Adrenal gland (tissue), 12 donors: Measurements from ENCODE around the gene RNF144B. TPM values are rescaled to one million over a fixed set of nuclear protein-coding genes. Genes with fewer than 3 reads are reported as not detected.

Experiments
- DNase-seq, 7 donors: peaks; one replicate each; pipeline ENCODE4 v3.0.0-alpha.2; 2019 to 2020
- H3K27ac ChIP-seq, 5 donors: fragments of 200-600 bp; sonication (generic) in 4 of 5; 1 replicate in 3 of 5; 2 replicates in 2 of 5; pipeline versions ENCODE4 v1.5.1 to v1.8.0; 2016 to 2020; ENCODE audit warnings: mild to moderate bottlenecking in 1 of 5
- H3K27me3 ChIP-seq: fragments of 200-600 bp; 2 replicates; pipeline ENCODE4 v1.8.0; 2021
- H3K36me3 ChIP-seq, 2 donors: fragments of 200-600 bp; replicated peaks in 1 of 2; 1 replicate in 1 of 2; 2 replicates in 1 of 2; pipeline versions ENCODE4 v1.5.1 to v1.8.0; 2018 to 2022
- H3K4me1 ChIP-seq, 2 donors: fragments of 200-600 bp; replicated peaks in 1 of 2; 1 replicate in 1 of 2; 2 replicates in 1 of 2; pipeline versions ENCODE4 v1.5.1 to v1.8.0; 2018 to 2021
- H3K4me3 ChIP-seq, 4 donors: fragments of 200-600 bp; sonication (generic) in 3 of 4; one replicate each; pipeline ENCODE4 v1.5.1; 2016 to 2018
- H3K9me3 ChIP-seq, 3 donors: fragments of 200-600 bp; sonication (generic) in 1 of 3; replicated peaks in 1 of 3; 1 replicate in 2 of 3; 2 replicates in 1 of 3; pipeline versions ENCODE4 v1.5.1 to v1.8.0; 2016 to 2021
- CTCF ChIP-seq, 6 experiments: fragments of 450-650 bp in 4 of 6; fragments of 200-600 bp in 2 of 6; sonication (generic) in 1 of 6; IDR thresholded peaks; 1 replicate in 5 of 6; 2 replicates in 1 of 6; pipeline versions ENCODE4 v1.5.1 to v1.8.0; 2016 to 2021; ENCODE audit warnings: antibody characterized with exemption in 6 of 6, mild to moderate bottlenecking in 2 of 6, moderate library complexity in 1 of 6
- POLR2A ChIP-seq, 2 donors: fragments of 450-650 bp; IDR thresholded peaks; one replicate each; pipeline ENCODE4 v1.6.1; 2017; ENCODE audit warnings: antibody characterized with exemption in 2 of 2, mild to moderate bottlenecking in 2 of 2, moderate library complexity in 1 of 2
- WGBS, 4 donors: extraction: QIAGEN DNeasy Blood & Tissue Kit in 2 of 4; methylation state at CpG; one replicate each; pipeline versions ENCODE4 v1.1.5 to v1.1.7; 2013 to 2017; 5-methylcytosine and 5-hydroxymethylcytosine counted together
- intact Hi-C, 2 donors: fragments of 100-400 bp; cut with DNase I; formaldehyde crosslinking; loops; one replicate each; pipeline versions ENCODE4 v1.14.1 to v1.15.0; 2022 to 2023
- polyA plus RNA-seq, 3 donors: library from polyadenylated mRNA; stranded (reverse); fragments of 200-250 nt in 2 of 3; fragments of 350-450 nt in 1 of 3; fragmentation: Illumina TruSeq in 1 of 3; extraction: RNeasy Lipid Tissue Mini Kit (QIAGEN cat#74804) in 1 of 3; gene quantifications; one replicate each; pipeline ENCODE4 v1.2.3, GENCODE V29; 2013 to 2014
- total RNA-seq, 9 donors: library from RNA; depleted of rRNA in 4 of 9; stranded (reverse); fragments of >200 nt in 4 of 9; fragments of 120-200 nt in 1 of 9; fragmentation: NEBNext Ultra II Directional in 1 of 9; extraction: Animal tissue kit (Norgen Biotek cat#: 25700) in 1 of 9; gene quantifications; one replicate each; pipeline versions ENCODE4 v1.1.0 to v1.2.4, GENCODE V29; 2013 to 2023
- donor health status: healthy with polysubstance abuse.
- donor health status: Bipolar disorder and iron deficiency.
- donor health status: DM: yes; HTN: yes; CAD: no.
- donor health status: DM: no; HTN: no; CAD: no.
- donor health status: DM: no; HTN: no; CAD: no.
- donor health status: DM: yes; HTN: yes; CAD: no.

The RNF144B gene
- total and polyA plus RNA-seq, 12 donors = 1.9 to 11.0 (median 7.4) TPM

- TF ChIP-seq POLR2A (IDR thresholded peaks at IDR 0.05) (no peak), CTCF (IDR thresholded peaks at IDR 0.05) (no peak)
- Histone ChIP-seq H3K27me3 (no peaks in the 10 kb centered on the region), H3K4me3 (no peak overlapping the region), H3K4me1 (no peaks in the 10 kb centered on the region), H3K9me3 (no peaks in the 10 kb centered on the region), H3K27ac (no peak overlapping the region), H3K36me3 (no peaks in the 10 kb centered on the region)
- intact Hi-C loops = no loop called here
- DNase-seq = no peak
- 79 to 84% (median 82%) methylated on average over 7 of the region's 7 CpGs for WGBS, 4 donors
These were observed 127.0 kb downstream of the RNF144B start for GRCh38 chr6:18514180-18514579.

DNA sequence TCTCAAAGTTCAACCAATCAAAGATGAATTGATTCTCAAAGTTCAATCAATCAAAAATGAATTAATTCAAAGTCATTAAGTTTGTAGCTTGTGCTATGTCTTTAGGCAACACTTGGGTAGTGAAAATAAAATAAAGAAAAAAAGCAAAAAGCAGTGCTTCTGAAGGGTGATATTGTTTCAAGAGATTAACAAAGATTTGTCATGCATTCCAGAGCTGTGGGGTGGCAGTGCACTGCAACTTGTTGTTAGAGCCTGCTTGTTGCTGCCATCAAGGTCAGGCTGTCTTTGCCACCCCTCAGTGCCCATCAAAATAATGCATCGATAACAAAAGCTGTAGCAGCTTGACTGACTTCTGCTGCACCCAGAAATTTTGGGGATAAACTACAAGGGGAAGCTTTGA, 128.6 kb downstream of the RNF144B start:
- H3K9me3 ChIP-seq = no peaks in the 10 kb centered on the region
- WGBS, 4 donors = 38 to 45% (median 43%) methylated on average over 1 of the region's 1 CpG
- TF ChIP-seq CTCF (IDR thresholded peaks at IDR 0.05) (no peak), POLR2A (IDR thresholded peaks at IDR 0.05) (no peak)
- intact Hi-C loops = no loop called here
- no peak overlapping the region for H3K4me3 ChIP-seq
- no peaks in the 10 kb centered on the region for H3K4me1 ChIP-seq
- H3K27ac ChIP-seq = no peak overlapping the region
- H3K36me3 ChIP-seq = no peaks in the 10 kb centered on the region
- no peak for DNase-seq
- no peaks in the 10 kb centered on the region for H3K27me3 ChIP-seq

Other genes starting within 250 kb of the RNF144B start
- gene TPMT, start 232.3 kb upstream of the RNF144B start, total RNA-seq = 10 to 100 TPM; 13.3 to 52.0 (median 18.9) TPM
- gene TPMT, start 232.3 kb upstream of the RNF144B start, polyA plus RNA-seq = 10 to 100 TPM; 18.4 to 87.2 (median 21.4) TPM
- 10 to 100 TPM; 15.1 to 33.0 (median 18.5) TPM for gene KDM1B, start 231.9 kb upstream of the RNF144B start, total RNA-seq
- 10 to 100 TPM in 1 of 3 donors, 1 to 10 TPM in 2; 1.8 to 36.0 (median 3.1) TPM for gene KDM1B, start 231.9 kb upstream of the RNF144B start, polyA plus RNA-seq
- gene DEK, start 122.8 kb upstream of the RNF144B start, total RNA-seq = 100 to 1,000 TPM in 1 of 9 donors, 10 to 100 TPM in 8; 56.7 to 103 (median 62.6) TPM
- gene DEK, start 122.8 kb upstream of the RNF144B start, polyA plus RNA-seq = 10 to 100 TPM; 15.7 to 67.1 (median 25.9) TPM